GM13977 (cell line): Measurements from ENCODE around the gene GPR61.
A peak's percentile ranks its signal among the peaks of the same experiment; 100 is the strongest.

ENCODE experiments used
- DNase-seq: peaks from one replicate; pipeline ENCODE4 v3.0.0; 2012; ENCODE audit warnings: low spot score
- CTCF ChIP-seq: IDR thresholded peaks from 2 replicates; pipeline ENCODE4 v1.5.1; 2012; ENCODE audit warnings: mild to moderate bottlenecking, control low read depth; ENCODE audit not compliant: insufficient read depth; ENCODE audit errors: extremely low read depth, missing control alignments
- in situ Hi-C: fragments of 300-500 bp; cut with MboI; formaldehyde crosslinking; loops from one replicate; pipeline ENCODE4 v1.12.0; 2022; ENCODE audit warnings: low sequenced_read_pairs, low pct_unique_long_range_greater_than_20kb, mixed read lengths, inconsistent platforms; ENCODE audit not compliant: unreplicated experiment

Gene GPR61

GRCh38 chr1:109539676-109540075, at the start of gene GPR61:
Gene GPR61 (plus strand): TSS chr1:109539872. CDS start chr1:109543023, 3,151 bp downstream.
- no peak for DNase-seq
- TF ChIP-seq CTCF, result no peak
- in situ Hi-C loops, result loop anchor here (10.0 to 25.0 kb wide), 3 partner anchors 235 to 448 kb away; partner anchors contain the start of gene AHCYL1

GRCh38 chr1:109490029-109490933, 49.4 kb upstream of the GPR61 start:
- TF ChIP-seq CTCF, result peak; percentile 82
- DNase-seq, result peak; percentile 74
- in situ Hi-C loops, result loop anchor here (5.0 kb wide), 1 partner anchor 42 kb away; no protein-coding TSS in a partner anchor

- in situ Hi-C loops, result loop anchor here (5.0 kb wide), 1 partner anchor 41 kb away; no protein-coding TSS in a partner anchor
- no peak for DNase-seq
- no peak for TF ChIP-seq CTCF
Observed at GRCh38 chr1:109490934-109491302, 48.8 kb upstream of the GPR61 start.

- no peak for TF ChIP-seq CTCF
- DNase-seq, result no peak
- in situ Hi-C loops, result loop anchor here (5.0 kb wide), 1 partner anchor 41 kb away; no protein-coding TSS in a partner anchor
Observed at GRCh38 chr1:109491372-109491771, 48.3 kb upstream of the GPR61 start.

GRCh38 chr1:109492779-109493178, 46.9 kb upstream of the GPR61 start:
- no peak for DNase-seq
- in situ Hi-C loops, result loop anchor here (5.0 kb wide), 1 partner anchor 40 kb away; no protein-coding TSS in a partner anchor
- TF ChIP-seq CTCF, result no peak

- no peak for DNase-seq
- in situ Hi-C loops, result loop anchor here (5.0 kb wide), 1 partner anchor 39 kb away; no protein-coding TSS in a partner anchor
Observed at GRCh38 chr1:109493227-109493626, 46.4 kb upstream of the GPR61 start.

More at GRCh38 chr1:109493227-109493626, 46.4 kb upstream of the GPR61 start:
- TF ChIP-seq CTCF, result no peak
